GM18511 (cell line): Measurements from ENCODE around the gene SGIP1.

Source experiments
- ATAC-seq: cut with Tn5 transposase; IDR thresholded peaks from one replicate; pipeline ENCODE4 v1.9.1; 2021; ENCODE audit warnings: mild to moderate bottlenecking, moderate library complexity; ENCODE audit not compliant: unreplicated experiment

Gene SGIP1

DNA sequence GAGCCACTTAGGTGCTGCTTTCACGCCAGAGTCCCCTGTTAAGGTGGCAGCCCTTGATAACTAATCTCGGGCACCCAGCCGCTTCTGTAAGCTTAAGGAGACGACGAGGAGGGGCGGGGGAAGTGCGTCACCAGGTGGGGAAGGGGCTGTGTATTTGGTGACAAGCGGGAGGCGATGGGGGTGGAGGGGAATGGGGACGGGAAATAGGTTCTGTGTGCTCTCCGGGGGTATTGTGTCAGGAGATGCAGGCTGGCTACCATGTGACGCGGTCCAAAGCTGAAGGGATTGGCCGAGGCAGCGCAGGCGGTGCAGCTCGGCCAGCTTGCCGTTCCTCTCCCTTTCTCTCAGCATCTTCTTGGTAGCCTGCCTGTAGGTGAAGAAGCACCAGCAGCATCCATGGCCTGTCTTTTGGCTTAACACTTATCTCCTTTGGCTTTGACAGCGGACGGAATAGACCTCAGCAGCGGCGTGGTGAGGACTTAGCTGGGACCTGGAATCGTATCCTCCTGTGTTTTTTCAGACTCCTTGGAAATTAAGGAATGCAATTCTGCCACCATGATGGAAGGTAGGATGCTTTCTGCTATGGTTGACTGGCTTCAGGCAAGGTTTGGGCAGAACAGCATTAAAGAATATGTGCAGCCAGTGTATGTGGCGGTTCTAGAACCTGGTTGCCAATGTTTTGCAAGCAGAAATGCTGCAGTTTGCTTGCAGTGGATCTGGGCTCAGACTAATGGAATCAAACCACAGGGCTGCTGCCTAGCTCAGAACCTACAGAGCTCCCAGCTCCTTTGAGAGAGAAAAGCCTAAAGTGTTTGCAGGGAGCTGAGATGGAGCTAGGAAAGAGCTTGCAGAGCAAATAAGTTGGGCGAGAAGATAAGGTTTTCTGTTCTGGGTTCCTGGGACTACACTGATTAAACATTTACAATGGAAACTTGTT is at the start of gene SGIP1:
TSS of gene SGIP1 (plus strand) at position 350 of the 937 bp plus-strand sequence. CDS start at position 556, 206 bp downstream.
- ATAC-seq: no peak

GRCh38 chr1:66489151-66489550 is 44.8 kb upstream of the SGIP1 start:
- no peak for ATAC-seq

DNA sequence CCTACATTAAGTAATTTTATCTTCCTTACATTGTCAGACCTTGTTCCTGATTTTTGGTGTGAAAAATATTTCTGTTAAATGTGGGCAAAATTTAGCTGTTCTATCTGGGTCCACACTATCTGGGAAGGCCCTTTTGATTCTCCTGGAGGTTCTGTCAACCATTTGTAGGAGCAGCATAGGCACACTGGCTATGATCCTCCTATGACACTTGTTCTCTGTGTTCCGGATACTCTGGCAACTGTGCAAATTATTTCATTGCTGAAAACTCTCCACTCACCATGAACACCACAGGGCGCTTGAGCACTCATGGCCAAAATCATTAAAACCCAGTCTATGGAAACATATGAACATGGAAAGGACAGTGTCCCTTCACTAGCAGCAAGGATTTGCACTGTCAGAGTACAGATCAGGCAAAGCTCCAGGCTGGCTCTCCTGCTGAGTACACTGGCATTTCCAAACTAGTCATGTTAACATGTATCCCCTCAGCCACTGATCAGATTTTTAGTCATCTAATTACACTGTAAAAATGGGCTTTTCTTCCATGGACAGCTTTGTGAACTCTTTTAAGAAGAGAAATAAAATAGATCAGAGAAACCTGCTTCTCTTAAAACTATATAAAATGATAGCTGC is 43.9 kb upstream of the SGIP1 start:
- peak; percentile 8 for ATAC-seq

- ATAC-seq: peak; percentile 83
Measured at GRCh38 chr1:66490816-66491215, 43.1 kb upstream of the SGIP1 start.

GRCh38 chr1:66492424-66492823 is 41.5 kb upstream of the SGIP1 start:
- no peak for ATAC-seq

DNA sequence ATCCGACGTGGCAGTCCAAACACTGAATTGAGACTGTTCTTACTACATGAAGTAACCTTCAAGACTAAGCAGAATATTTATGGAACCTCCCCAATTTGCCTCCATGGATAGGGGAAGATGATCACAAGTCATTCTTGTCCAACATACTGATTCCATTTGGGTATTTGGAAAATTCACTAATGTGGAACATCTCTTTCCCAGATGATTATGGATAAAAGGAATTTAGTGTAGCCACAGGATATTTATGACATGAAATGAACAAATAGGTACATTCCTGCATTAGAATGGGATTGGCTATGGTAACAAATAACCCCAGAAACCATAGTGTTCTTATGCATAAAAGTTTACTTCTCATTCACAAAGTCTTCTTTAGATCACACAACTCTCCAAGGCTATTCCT is 40.2 kb upstream of the SGIP1 start:
- ATAC-seq: no peak

DNA sequence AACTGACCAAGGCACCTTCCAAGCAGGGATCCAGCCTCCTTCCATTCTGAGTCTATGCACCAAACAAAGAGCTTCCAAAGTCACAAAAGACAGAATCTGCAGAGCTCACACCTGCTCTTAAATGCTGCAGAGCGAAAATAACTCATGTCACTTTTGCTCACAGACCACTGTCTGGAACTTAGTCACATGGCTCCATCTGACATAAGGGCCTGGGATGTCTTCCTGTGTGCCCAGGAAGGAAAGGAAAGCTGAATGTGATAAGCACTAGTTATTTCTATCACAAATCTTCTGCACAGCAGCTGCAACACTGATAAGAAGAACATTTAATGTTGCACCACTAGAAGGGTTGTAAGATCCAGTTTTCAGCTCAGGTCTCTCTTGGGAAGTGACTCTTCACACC is 39.5 kb upstream of the SGIP1 start:
- no peak for ATAC-seq

GRCh38 chr1:66495495-66495894 is 38.5 kb upstream of the SGIP1 start:
- no peak for ATAC-seq

GRCh38 chr1:66497910-66498309 is 36.0 kb upstream of the SGIP1 start:
- ATAC-seq: no peak

- ATAC-seq: no peak
Measured at GRCh38 chr1:66500301-66500700, 33.7 kb upstream of the SGIP1 start.

- ATAC-seq: no peak
Measured at GRCh38 chr1:66502086-66502485, 31.9 kb upstream of the SGIP1 start.

- peak; percentile 93 for ATAC-seq
Measured at GRCh38 chr1:66503841-66504470, 30.0 kb upstream of the SGIP1 start.

- no peak for ATAC-seq
Measured at GRCh38 chr1:66505671-66506392, 28.1 kb upstream of the SGIP1 start.

DNA sequence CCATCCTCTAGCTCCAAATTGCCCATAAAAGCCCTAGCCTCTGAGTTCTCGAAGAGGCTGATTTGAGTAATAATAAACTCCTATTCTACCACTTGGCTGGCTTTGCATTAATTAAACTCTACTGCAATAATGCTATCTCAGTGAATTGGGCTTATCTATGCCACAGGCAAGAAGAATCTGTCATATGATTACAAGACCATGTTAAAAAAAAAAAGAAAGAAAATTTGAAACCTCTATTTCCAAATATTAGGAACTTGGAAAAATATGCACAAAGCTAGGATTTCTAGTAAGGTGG is 27.6 kb upstream of the SGIP1 start:
- ATAC-seq: no peak

DNA sequence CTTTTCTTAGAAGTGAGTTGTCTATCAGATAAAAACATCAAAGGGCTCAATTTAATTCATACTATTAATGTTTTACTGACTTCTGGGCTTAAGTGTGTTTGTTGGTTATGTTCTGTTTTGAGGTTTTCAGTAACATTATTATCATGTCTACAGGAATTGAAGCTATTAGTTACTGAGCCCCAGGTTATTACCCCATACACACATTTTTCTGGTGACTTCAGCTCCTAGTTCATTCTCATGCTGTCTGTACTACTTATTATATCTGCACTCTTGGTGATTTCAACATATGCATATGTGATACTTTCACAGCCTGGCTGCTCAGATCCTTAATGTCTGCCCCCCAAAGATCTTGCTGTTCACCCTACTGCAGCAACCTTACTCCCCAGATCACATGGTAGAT is 27.0 kb upstream of the SGIP1 start:
- ATAC-seq: no peak

- ATAC-seq: no peak
Measured at GRCh38 chr1:66510407-66510806, 23.5 kb upstream of the SGIP1 start.

- no peak for ATAC-seq
Measured at GRCh38 chr1:66511118-66511517, 22.8 kb upstream of the SGIP1 start.

DNA sequence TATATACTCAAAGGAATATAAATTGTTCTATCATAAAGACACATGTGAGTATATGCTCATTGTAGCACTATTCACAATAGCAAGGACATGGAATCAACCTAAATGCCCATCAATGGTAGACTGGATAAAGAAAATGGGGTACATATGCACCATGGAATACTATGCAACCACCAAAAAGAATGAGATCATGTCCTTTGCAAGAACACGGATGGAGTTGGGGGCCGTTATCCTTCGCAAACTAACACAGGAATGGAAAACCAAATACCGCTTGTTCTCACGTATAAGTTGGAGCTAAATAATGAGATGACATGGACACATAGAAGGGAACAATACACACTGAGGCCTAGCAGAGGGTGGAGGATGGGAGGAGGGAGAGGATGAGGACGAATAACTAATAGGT is 16.0 kb upstream of the SGIP1 start:
- no peak for ATAC-seq

GRCh38 chr1:66518654-66519053 is 15.3 kb upstream of the SGIP1 start:
- ATAC-seq: no peak

DNA sequence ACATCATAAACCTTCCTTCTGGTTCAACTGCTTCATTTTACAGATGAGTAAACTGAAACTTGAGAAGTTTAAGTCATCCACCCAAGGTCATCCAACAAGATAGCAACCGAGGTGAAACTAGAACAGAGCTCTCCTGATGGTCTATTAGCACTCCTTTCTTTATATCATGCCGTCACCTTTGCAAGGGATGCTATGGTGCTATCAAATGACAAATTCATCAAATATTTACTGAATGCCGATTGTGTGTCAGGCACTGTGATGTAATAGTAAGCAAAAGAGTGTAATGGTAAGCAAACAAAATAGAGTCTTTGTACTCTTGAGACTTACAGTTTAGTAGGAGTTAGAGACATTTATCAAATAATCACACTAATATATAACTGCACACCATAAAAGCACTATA is 14.0 kb upstream of the SGIP1 start:
- ATAC-seq: no peak

GRCh38 chr1:66520655-66521054 is 13.3 kb upstream of the SGIP1 start:
- ATAC-seq: no peak
